ENCODE results near the gene MACROD2.

MACROD2 gene

DNA sequence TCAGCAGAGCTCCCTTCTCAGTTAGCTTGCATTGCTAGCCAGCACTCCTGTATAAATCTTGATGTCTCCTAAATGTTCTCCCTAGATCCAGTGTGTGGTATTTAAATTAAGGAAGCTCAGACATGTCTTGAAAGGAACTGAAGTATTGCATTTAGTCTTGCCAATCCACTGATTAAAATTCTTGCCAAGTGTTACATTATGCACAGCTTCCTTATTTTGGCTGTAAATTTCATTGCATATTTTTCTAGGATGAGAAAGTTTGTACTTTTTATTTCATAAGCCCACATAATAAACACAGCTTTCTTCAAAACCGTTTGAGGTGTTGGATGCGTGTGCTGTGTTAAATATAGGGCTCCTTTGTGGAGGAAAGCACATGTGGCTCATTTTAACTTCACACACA is 671.9 kb downstream of the MACROD2 start:
- no peak for DNase-seq (ENCODE audit: low read depth, low spot score)
- TF ChIP-seq, protein P1, sequence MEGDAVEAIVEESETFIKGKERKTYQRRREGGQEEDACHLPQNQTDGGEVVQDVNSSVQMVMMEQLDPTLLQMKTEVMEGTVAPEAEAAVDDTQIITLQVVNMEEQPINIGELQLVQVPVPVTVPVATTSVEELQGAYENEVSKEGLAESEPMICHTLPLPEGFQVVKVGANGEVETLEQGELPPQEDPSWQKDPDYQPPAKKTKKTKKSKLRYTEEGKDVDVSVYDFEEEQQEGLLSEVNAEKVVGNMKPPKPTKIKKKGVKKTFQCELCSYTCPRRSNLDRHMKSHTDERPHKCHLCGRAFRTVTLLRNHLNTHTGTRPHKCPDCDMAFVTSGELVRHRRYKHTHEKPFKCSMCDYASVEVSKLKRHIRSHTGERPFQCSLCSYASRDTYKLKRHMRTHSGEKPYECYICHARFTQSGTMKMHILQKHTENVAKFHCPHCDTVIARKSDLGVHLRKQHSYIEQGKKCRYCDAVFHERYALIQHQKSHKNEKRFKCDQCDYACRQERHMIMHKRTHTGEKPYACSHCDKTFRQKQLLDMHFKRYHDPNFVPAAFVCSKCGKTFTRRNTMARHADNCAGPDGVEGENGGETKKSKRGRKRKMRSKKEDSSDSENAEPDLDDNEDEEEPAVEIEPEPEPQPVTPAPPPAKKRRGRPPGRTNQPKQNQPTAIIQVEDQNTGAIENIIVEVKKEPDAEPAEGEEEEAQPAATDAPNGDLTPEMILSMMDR (IDR thresholded peaks at IDR 0.05; ENCODE audit: insufficient read depth, low read length, missing control alignments): no peak
- ChIA-PET POLR2A (no interaction called here), CTCF (no interaction called here)
- H3K4me3 ChIP-seq (ENCODE audit: low read depth, low read length): no peak overlapping the region

DNA sequence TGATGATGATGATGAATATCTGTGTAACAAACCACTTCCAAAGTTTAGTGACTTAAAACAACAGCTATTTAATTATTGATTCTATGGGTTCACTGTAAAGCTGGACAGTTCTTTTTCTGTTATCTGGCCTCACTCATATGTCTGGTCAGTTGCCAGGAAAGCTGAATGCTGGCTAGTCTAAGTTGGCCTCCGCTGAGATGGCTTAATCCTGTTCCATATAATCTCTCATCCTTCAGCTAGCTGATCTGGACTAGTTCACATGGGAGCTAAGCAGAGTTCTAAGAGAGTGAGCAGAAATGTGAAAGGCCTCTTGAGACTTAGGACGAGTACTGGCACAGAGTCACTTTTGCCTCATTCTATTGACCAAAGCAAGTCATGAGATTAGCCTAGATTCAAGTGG is 676.8 kb downstream of the MACROD2 start:
- TF ChIP-seq, protein P1 (IDR thresholded peaks at IDR 0.05; ENCODE audit: insufficient read depth, low read length, missing control alignments): no peak
- POLR2A ChIA-PET: no interaction called here

DNA sequence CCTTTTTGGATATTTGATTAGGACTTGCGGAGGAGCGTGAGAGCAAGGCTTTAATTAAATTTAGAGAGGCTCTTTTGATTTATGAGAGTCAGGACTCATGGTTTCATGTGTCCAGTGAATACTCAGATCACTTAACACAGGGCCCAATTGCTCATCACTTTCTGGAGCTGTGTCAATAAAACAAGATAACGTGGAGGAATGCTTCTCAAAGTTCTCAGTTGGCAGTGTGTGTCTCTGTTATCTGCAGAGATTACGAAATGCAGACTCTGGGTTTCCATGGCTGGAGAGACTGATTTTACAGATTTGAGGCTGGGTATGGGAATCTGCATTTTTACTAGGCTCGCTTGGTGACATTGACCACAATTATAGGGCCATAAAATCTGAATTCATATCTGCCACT is 677.8 kb downstream of the MACROD2 start:
- CTCF ChIA-PET: no interaction called here
- POLR2A ChIA-PET: no interaction called here
- TF ChIP-seq, protein P1 (IDR thresholded peaks at IDR 0.05; ENCODE audit: insufficient read depth, low read length, missing control alignments): no peak
- H3K4me3 ChIP-seq (ENCODE audit: low read depth, low read length): no peak overlapping the region
- no peak for DNase-seq (ENCODE audit: low read depth, low spot score)

More for the DNA sequence above, 676.8 kb downstream of the MACROD2 start:
- DNase-seq (ENCODE audit: low read depth, low spot score): no peak
- CTCF ChIA-PET: no interaction called here
- no peak overlapping the region for H3K4me3 ChIP-seq (ENCODE audit: low read depth, low read length)

DNA sequence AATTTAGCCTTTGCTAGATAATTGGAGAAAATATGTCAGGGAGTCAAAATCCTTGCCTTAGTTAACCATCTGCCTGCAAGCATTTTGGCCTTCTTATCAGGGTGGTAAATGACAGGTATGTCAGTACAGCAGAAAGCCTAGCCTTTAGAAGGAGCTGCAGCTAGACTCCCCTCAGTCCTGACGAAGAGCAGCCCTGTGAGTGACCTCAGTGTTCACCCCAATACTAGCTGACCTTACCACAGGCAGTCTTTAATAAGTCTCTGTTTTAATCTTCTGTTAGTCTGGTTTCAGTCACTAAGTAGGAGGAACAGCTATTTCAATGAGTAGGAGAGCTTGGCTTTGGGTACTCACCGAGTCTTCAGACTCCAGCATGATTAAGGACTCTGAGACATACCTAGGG is 682.1 kb downstream of the MACROD2 start:
- no peak overlapping the region for H3K4me3 ChIP-seq (ENCODE audit: low read depth, low read length)
- no peak for DNase-seq (ENCODE audit: low read depth, low spot score)
- TF ChIP-seq, protein P1 (IDR thresholded peaks at IDR 0.05; ENCODE audit: insufficient read depth, low read length, missing control alignments): no peak
- POLR2A ChIA-PET: no interaction called here
- CTCF ChIA-PET: no interaction called here

DNA sequence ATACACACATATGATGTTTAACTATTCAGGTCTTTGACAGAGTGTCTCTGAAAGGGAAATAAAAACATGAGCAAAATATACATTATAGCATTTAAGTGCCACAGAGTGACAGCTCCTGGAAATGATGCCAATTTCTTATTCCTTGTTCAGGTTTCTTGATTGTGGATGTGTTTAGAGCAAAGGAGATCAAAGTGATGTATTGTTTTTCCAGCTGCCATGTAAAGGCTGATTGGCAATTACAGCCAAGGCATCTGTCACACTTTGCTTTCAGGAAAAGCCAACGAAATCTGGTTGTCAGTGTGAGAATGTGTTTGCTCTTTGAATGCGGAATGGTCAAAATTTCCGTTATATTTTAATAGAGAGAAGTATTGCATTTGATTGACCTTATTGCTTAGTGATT is 689.9 kb downstream of the MACROD2 start:
- ChIA-PET CTCF (no interaction called here), POLR2A (no interaction called here)
- H3K4me3 ChIP-seq (ENCODE audit: low read depth, low read length): no peak overlapping the region
- no peak for DNase-seq (ENCODE audit: low read depth, low spot score)
- TF ChIP-seq, protein P1 (IDR thresholded peaks at IDR 0.05; ENCODE audit: insufficient read depth, low read length, missing control alignments): no peak

DNA sequence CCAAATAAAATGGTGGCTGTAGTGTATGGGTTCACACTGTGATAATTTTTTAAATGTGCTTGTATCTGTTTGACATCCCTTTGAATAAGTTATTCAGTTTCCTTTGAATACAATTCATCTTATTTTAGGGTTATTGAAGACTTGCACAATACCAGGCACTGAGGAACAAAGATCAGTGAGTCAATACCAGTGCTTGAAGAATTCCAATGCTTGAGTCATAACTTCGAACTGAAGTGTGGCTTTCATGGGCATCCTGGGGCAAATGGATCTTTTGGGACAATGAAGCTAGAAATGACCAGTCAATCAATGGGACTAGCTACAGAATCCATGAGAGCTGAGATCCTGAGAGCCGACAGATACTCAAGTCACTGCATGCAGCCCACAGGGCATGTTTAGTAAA is 692.0 kb downstream of the MACROD2 start:
- TF ChIP-seq, protein P1 (IDR thresholded peaks at IDR 0.05; ENCODE audit: insufficient read depth, low read length, missing control alignments): no peak
- CTCF ChIA-PET: no interaction called here
- DNase-seq (ENCODE audit: low read depth, low spot score): no peak

More for the DNA sequence above, 692.0 kb downstream of the MACROD2 start:
- POLR2A ChIA-PET: no interaction called here
- H3K4me3 ChIP-seq (ENCODE audit: low read depth, low read length): no peak overlapping the region
